GM18867 (cell line): ENCODE results near the gene SGIP1.
A peak's percentile ranks its signal among the peaks of the same experiment; 100 is the strongest.
"Not testable (repeated sequence)": the region's sequence is repeated elsewhere in the genome, so short reads cannot be mapped to it uniquely, and the experiment has no call there.

Source experiments
- ATAC-seq: cut with Tn5 transposase; IDR thresholded peaks from one replicate; pipeline ENCODE4 v1.9.1; 2021; ENCODE audit warnings: mild to moderate bottlenecking, moderate library complexity; ENCODE audit not compliant: unreplicated experiment

Gene SGIP1

GRCh38 chr1:66725885-66726665, 192.1 kb downstream of the SGIP1 start:
- ATAC-seq, result no peak

- ATAC-seq, result no peak
Observed at GRCh38 chr1:66728021-66728420, 194.1 kb downstream of the SGIP1 start.

- ATAC-seq, result not testable (repeated sequence)
Observed at GRCh38 chr1:66728716-66729115, 194.8 kb downstream of the SGIP1 start.

GRCh38 chr1:66729119-66729518, 195.2 kb downstream of the SGIP1 start:
- peak; percentile 35 for ATAC-seq

- ATAC-seq, result no peak
Observed at GRCh38 chr1:66729523-66729922, 195.6 kb downstream of the SGIP1 start.

- ATAC-seq, result no peak
Observed at GRCh38 chr1:66730462-66730861, 196.5 kb downstream of the SGIP1 start.

GRCh38 chr1:66731170-66731865, 197.4 kb downstream of the SGIP1 start:
- ATAC-seq, result peak; percentile 63

GRCh38 chr1:66732407-66733166, 198.6 kb downstream of the SGIP1 start:
- ATAC-seq, result peak; percentile 67

GRCh38 chr1:66733348-66734017, 199.5 kb downstream of the SGIP1 start:
- peak; percentile 41 for ATAC-seq

GRCh38 chr1:66734531-66734930, 200.6 kb downstream of the SGIP1 start:
- not testable (repeated sequence) for ATAC-seq

- no peak for ATAC-seq
Observed at GRCh38 chr1:66737836-66738235, 203.9 kb downstream of the SGIP1 start.

GRCh38 chr1:66739401-66740157, 205.6 kb downstream of the SGIP1 start:
- ATAC-seq, result peak; percentile 55

GRCh38 chr1:66745451-66745850, 211.5 kb downstream of the SGIP1 start:
- no peak for ATAC-seq

- no peak for ATAC-seq
Observed at GRCh38 chr1:66747501-66747900, 213.5 kb downstream of the SGIP1 start.

- no peak for ATAC-seq
Observed at GRCh38 chr1:66750577-66750976, 216.6 kb downstream of the SGIP1 start.

- ATAC-seq, result no peak
Observed at GRCh38 chr1:66751160-66751559, 217.2 kb downstream of the SGIP1 start.

- ATAC-seq, result no peak
Observed at GRCh38 chr1:66752000-66752592, 218.1 kb downstream of the SGIP1 start, which contains the start of gene DYNLT5. TSS of gene DYNLT5 (plus strand) at chr1:66752459. CDS start at chr1:66754659, 2,200 bp downstream.

GRCh38 chr1:66752671-66753371, 218.9 kb downstream of the SGIP1 start:
- ATAC-seq, result no peak

- ATAC-seq, result no peak
Observed at GRCh38 chr1:66757722-66758240, 223.8 kb downstream of the SGIP1 start.
